Loucy (cell line): ENCODE measurements around the gene PAAF1.

ENCODE experiments used
- H2AFZ ChIP-seq: fragments of 200-600 bp; sonication (generic); 2 replicates; pipeline ENCODE4 v1.6.0; 2016; ENCODE audit warnings: antibody characterized with exemption, mild to moderate bottlenecking, low read length, moderate library complexity
- H3F3A ChIP-seq: fragments of 200-600 bp; 2 replicates; pipeline ENCODE4 v1.6.0; 2016; ENCODE audit warnings: antibody characterized with exemption, low read depth, mild to moderate bottlenecking
- H3K27me3 ChIP-seq: fragments of 200-600 bp; sonication (generic); 2 replicates; pipeline ENCODE4 v1.6.1; 2014; ENCODE audit warnings: low read length, mild to moderate bottlenecking; ENCODE audit not compliant: insufficient read depth, poor library complexity, severe bottlenecking
- H3K36me3 ChIP-seq: fragments of 200-600 bp; sonication (generic); 2 replicates; pipeline ENCODE4 v1.6.1; 2016; ENCODE audit warnings: low read length; ENCODE audit not compliant: insufficient read depth
- H3K4me1 ChIP-seq: fragments of 200-600 bp; sonication (generic); 2 replicates; pipeline ENCODE4 v1.5.1; 2014; ENCODE audit warnings: low read length, mild to moderate bottlenecking; ENCODE audit not compliant: insufficient read depth, poor library complexity, severe bottlenecking
- H3K4me2 ChIP-seq: fragments of 200-600 bp; sonication (generic); 2 replicates; pipeline ENCODE4 v1.6.0; 2014; ENCODE audit warnings: antibody characterized with exemption, low read length, low read depth, mild to moderate bottlenecking; ENCODE audit not compliant: poor library complexity, severe bottlenecking
- H3K4me3 ChIP-seq: fragments of 200-600 bp; sonication (generic); 2 replicates; pipeline ENCODE4 v1.5.1; 2014; ENCODE audit warnings: low read length, mild to moderate bottlenecking, mixed read lengths; ENCODE audit not compliant: poor library complexity, severe bottlenecking
- H3K79me2 ChIP-seq: fragments of 200-600 bp; sonication (generic); 2 replicates; pipeline ENCODE4 v1.6.1; 2014; ENCODE audit warnings: low read length; ENCODE audit not compliant: insufficient read depth
- H3K9ac ChIP-seq: fragments of 200-600 bp; sonication (generic); 2 replicates; pipeline ENCODE4 v1.6.0; 2014; ENCODE audit warnings: mild to moderate bottlenecking, low read depth, low read length, moderate library complexity; ENCODE audit not compliant: poor library complexity, severe bottlenecking
- H3K9me2 ChIP-seq: fragments of 200-600 bp; sonication (generic); replicated peaks from 2 replicates; pipeline ENCODE4 v1.6.1; 2016; ENCODE audit warnings: low read depth, low read length, mixed read lengths
- H3K9me3 ChIP-seq: fragments of 200-600 bp; sonication (generic); 2 replicates; pipeline ENCODE4 v1.6.1; 2014; ENCODE audit warnings: mild to moderate bottlenecking, antibody characterized with exemption, low read length, low read depth; ENCODE audit not compliant: insufficient read depth
- H4K20me1 ChIP-seq: fragments of 200-600 bp; sonication (generic); 2 replicates; pipeline ENCODE4 v1.6.0; 2014; ENCODE audit warnings: antibody characterized with exemption, low read length, mild to moderate bottlenecking; ENCODE audit not compliant: insufficient read depth, poor library complexity, severe bottlenecking
- CTCF ChIP-seq: fragments of 200-600 bp; sonication (generic); conservative IDR thresholded peaks from 2 replicates; pipeline ENCODE4 v1.5.1; 2014; ENCODE audit warnings: mild to moderate bottlenecking, antibody characterized with exemption, low read length
- EZH2phosphoT487 ChIP-seq: fragments of 200-600 bp; IDR thresholded peaks from 2 replicates; pipeline ENCODE4 v1.6.1; 2018; ENCODE audit warnings: antibody characterized with exemption, mild to moderate bottlenecking, moderate library complexity, borderline replicate concordance

The PAAF1 gene

GRCh38 chr11:73976451-73977151, 99.8 kb downstream of the PAAF1 start:
- peaks cover 47% of the 10 kb centered on the region; the same call in 1 of the 2 replicates for H3K36me3 ChIP-seq

GRCh38 chr11:73977856-73978519, 101.2 kb downstream of the PAAF1 start:
- H3K4me3 ChIP-seq, result peak overlapping the region; percentile 97
- peaks cover 71% of the 10 kb centered on the region for H4K20me1 ChIP-seq
- TF ChIP-seq CTCF, result no peak
- no peak for TF ChIP-seq EZH2phosphoT487
- peaks cover 53% of the 10 kb centered on the region for H3K4me1 ChIP-seq
- H3F3A ChIP-seq, result peaks cover 16% of the 10 kb centered on the region
- H2AFZ ChIP-seq, result no peak overlapping the region
- peaks cover 47% of the 10 kb centered on the region; the same call in 1 of the 2 replicates for H3K36me3 ChIP-seq
- peaks cover 65% of the 10 kb centered on the region for H3K79me2 ChIP-seq
- H3K9ac ChIP-seq, result peak overlapping the region; percentile 99
- H3K4me2 ChIP-seq, result peak overlapping the region; percentile 92
- H3K9me2 ChIP-seq, result no peaks in the 10 kb centered on the region
- H3K27me3 ChIP-seq, result peaks cover 7% of the 10 kb centered on the region
- no peaks in the 10 kb centered on the region for H3K9me3 ChIP-seq

More at GRCh38 chr11:73976451-73977151, 99.8 kb downstream of the PAAF1 start:
- peaks cover 53% of the 10 kb centered on the region for H3K4me1 ChIP-seq
- no peak overlapping the region for H3K9ac ChIP-seq
- no peaks in the 10 kb centered on the region for H3K27me3 ChIP-seq
- TF ChIP-seq CTCF (no peak), EZH2phosphoT487 (no peak)
- H3K4me3 ChIP-seq, result no peak overlapping the region
- H3K4me2 ChIP-seq, result peak overlapping the region; percentile 92
- H3K9me3 ChIP-seq, result no peaks in the 10 kb centered on the region
- peaks cover 62% of the 10 kb centered on the region for H4K20me1 ChIP-seq
- peaks cover 55% of the 10 kb centered on the region for H3K79me2 ChIP-seq
- no peaks in the 10 kb centered on the region for H3K9me2 ChIP-seq
- H3F3A ChIP-seq, result peaks cover 14% of the 10 kb centered on the region; the same call in 1 of the 2 replicates
- no peak overlapping the region for H2AFZ ChIP-seq

GRCh38 chr11:73978576-73979086, 101.8 kb downstream of the PAAF1 start:
- Histone ChIP-seq H3K36me3 (peaks cover 47% of the 10 kb centered on the region; the same call in 1 of the 2 replicates), H3K79me2 (peaks cover 67% of the 10 kb centered on the region), H3K9me3 (no peaks in the 10 kb centered on the region), H3K27me3 (peaks cover 7% of the 10 kb centered on the region), H3K9me2 (no peaks in the 10 kb centered on the region), H3K4me1 (peaks cover 56% of the 10 kb centered on the region), H3K4me3 (peak overlapping the region; percentile 97), H4K20me1 (peaks cover 71% of the 10 kb centered on the region), H3F3A (peaks cover 19% of the 10 kb centered on the region), H2AFZ (no peak overlapping the region), H3K4me2 (peak overlapping the region; percentile 92), H3K9ac (peak overlapping the region; percentile 99)
- TF ChIP-seq EZH2phosphoT487 (no peak), CTCF (no peak)
